GM21447 (cell line): ENCODE results near the gene PDGFB.
A peak's percentile ranks its signal among the peaks of the same experiment; 100 is the strongest.

Experiments used
- ATAC-seq: cut with Tn5 transposase; IDR thresholded peaks from one replicate; pipeline ENCODE4 v1.9.1; 2021; ENCODE audit not compliant: unreplicated experiment

PDGFB gene

GRCh38 chr22:39254789-39255298, 10.1 kb upstream of the PDGFB start:
- peak; percentile 63 for ATAC-seq

- no peak for ATAC-seq
Observed at GRCh38 chr22:39254122-39254521, 9.3 kb upstream of the PDGFB start.

- ATAC-seq: no peak
Observed at GRCh38 chr22:39253435-39254070, 8.8 kb upstream of the PDGFB start.

GRCh38 chr22:39252461-39253434, 8.0 kb upstream of the PDGFB start:
- ATAC-seq: no peak

- ATAC-seq: no peak
Observed at GRCh38 chr22:39251762-39252460, 7.1 kb upstream of the PDGFB start.

GRCh38 chr22:39250838-39251237, 6.1 kb upstream of the PDGFB start:
- ATAC-seq: no peak

- ATAC-seq: no peak
Observed at GRCh38 chr22:39250131-39250530, 5.3 kb upstream of the PDGFB start.

- no peak for ATAC-seq
Observed at GRCh38 chr22:39249086-39249704, 4.4 kb upstream of the PDGFB start.

GRCh38 chr22:39248254-39248653, 3.5 kb upstream of the PDGFB start:
- no peak for ATAC-seq

GRCh38 chr22:39247361-39247760, 2.6 kb upstream of the PDGFB start:
- no peak for ATAC-seq

GRCh38 chr22:39246690-39247332, 2.0 kb upstream of the PDGFB start:
- ATAC-seq: no peak

- no peak for ATAC-seq
Observed at GRCh38 chr22:39246217-39246616, 1.4 kb upstream of the PDGFB start.

GRCh38 chr22:39245130-39246039, 603 bp upstream of the PDGFB start:
- no peak for ATAC-seq

GRCh38 chr22:39244136-39244495, 666 bp downstream of the PDGFB start:
- no peak for ATAC-seq

GRCh38 chr22:39243439-39244135, 1.2 kb downstream of the PDGFB start:
- no peak for ATAC-seq

- no peak for ATAC-seq
Observed at GRCh38 chr22:39242595-39243438, 2.0 kb downstream of the PDGFB start.

GRCh38 chr22:39241794-39242594, 2.8 kb downstream of the PDGFB start:
- no peak for ATAC-seq
